Activated CD4-positive, CD25-positive, alpha-beta regulatory T cell (primary cell): ENCODE data around the gene STIL.

Experiments used
- DNase-seq, 4 experiments: peaks; one replicate each; lab custom pipeline; 2025; lab: John Stamatoyannopoulos, UW

STIL gene

GRCh38 chr1:47235241-47235681, 78.7 kb downstream of the STIL start:
- DNase-seq: no peak

GRCh38 chr1:47233186-47233585, 80.8 kb downstream of the STIL start:
- DNase-seq: no peak

- DNase-seq: no peak
Observed at GRCh38 chr1:47232187-47232874, 81.6 kb downstream of the STIL start, which contains the start of gene TAL1. Gene TAL1 (minus strand): TSS chr1:47232225. CDS start chr1:47225888, 6,337 bp downstream.

- DNase-seq: no peak
Observed at GRCh38 chr1:47231301-47232186, 82.4 kb downstream of the STIL start.

- DNase-seq: no peak
Observed at GRCh38 chr1:47230692-47231300, 83.2 kb downstream of the STIL start.

- DNase-seq: no peak
Observed at GRCh38 chr1:47229886-47230691, 83.9 kb downstream of the STIL start.

GRCh38 chr1:47229031-47229885, 84.7 kb downstream of the STIL start:
- no peak for DNase-seq

- DNase-seq: no peak
Observed at GRCh38 chr1:47228644-47229030, 85.3 kb downstream of the STIL start.

- DNase-seq: no peak
Observed at GRCh38 chr1:47227341-47228232, 86.4 kb downstream of the STIL start.

GRCh38 chr1:47226839-47227215, 87.1 kb downstream of the STIL start:
- no peak for DNase-seq

- DNase-seq: no peak
Observed at GRCh38 chr1:47226121-47226838, 87.7 kb downstream of the STIL start.

GRCh38 chr1:47225430-47226100, 88.4 kb downstream of the STIL start:
- no peak for DNase-seq

GRCh38 chr1:47224676-47225399, 89.1 kb downstream of the STIL start:
- no peak for DNase-seq

- DNase-seq: no peak
Observed at GRCh38 chr1:47223921-47224675, 89.8 kb downstream of the STIL start.

GRCh38 chr1:47223174-47223920, 90.6 kb downstream of the STIL start:
- DNase-seq: no peak

GRCh38 chr1:47222476-47222875, 91.5 kb downstream of the STIL start:
- DNase-seq: no peak
